ENCODE results near the gene HIVEP3. TPM values are rescaled to one million over a fixed set of nuclear protein-coding genes. Genes with fewer than 3 reads are reported as not detected.

HIVEP3 gene
- total RNA-seq, 5 donors from 2014 or later (not counting 1 experiment from before 2014, with no cell fraction given): 7.0 to 15.3 (median 8.8) TPM

DNA sequence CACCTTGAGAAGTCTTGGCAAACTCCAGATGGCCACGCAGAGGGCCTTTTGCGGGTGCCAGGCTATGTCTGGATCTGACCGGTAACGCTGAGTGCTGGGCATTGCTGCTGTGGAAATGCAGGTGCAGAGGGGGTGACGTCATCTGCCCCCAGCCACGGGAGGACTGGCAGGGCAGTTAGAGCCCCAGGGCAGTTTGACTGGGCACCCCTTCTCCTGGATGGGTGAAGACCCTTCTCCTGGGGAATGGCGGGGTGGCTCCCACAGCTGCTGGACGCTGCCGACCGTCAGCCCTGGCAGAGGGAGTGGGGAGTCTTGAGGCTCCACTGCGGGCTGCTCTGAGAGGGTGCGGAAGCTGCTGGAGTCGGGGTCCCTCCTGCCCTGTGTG is 421.7 kb downstream of the HIVEP3 start:
- WGBS (ENCODE audit: insufficient coverage): 97% methylated on average over 5 of the region's 13 CpGs
- Histone ChIP-seq H3K36me3 (ENCODE audit: control insufficient read depth in 2 of 2, extremely low read depth in 1 of 2, insufficient read depth in 1 of 2, low read length in 1 of 2) (no peaks in the 10 kb centered on the region), H3K4me3 (ENCODE audit: control insufficient read depth in 1 of 2, extremely low read depth in 1 of 2, low read length in 1 of 2) (no peak overlapping the region), H3K27me3 (replicated peaks in 1 of 2; ENCODE audit: control insufficient read depth in 2 of 2, extremely low read depth in 1 of 2, insufficient read depth in 2 of 2, low read length in 1 of 2) (peaks cover 0 to 36% of the 10 kb centered on the region in 2 experiments), H3K9me3 (no peaks in the 10 kb centered on the region), H3K4me1 (ENCODE audit: control insufficient read depth in 1 of 2, extremely low read depth in 1 of 2, insufficient read depth in 2 of 2, low read length in 2 of 2) (peaks cover 0 to 11% of the 10 kb centered on the region in 2 experiments), H3K27ac (ENCODE audit: low read length) (no peak overlapping the region)
- H3K27ac Mint-ChIP-seq: no peak overlapping the region
- DNase-seq (no peak), ATAC-seq (replicated peaks in 1 of 4) (no peak)
- H3K4me3 Mint-ChIP-seq: peak overlapping the region; percentile 25 to 52 (median 39)
- ChIA-PET POLR2A (no interaction called here), CTCF (interaction anchor here in 1 of 2 donors (0.5 to 0.6 kb wide), 2 partner anchors 379 to 916 kb away, joined by 3 to 5 read pairs; no protein-coding TSS in a partner anchor)
- no peaks in the 10 kb centered on the region for H3K36me3 Mint-ChIP-seq
- H3K9me3 Mint-ChIP-seq: no peaks in the 10 kb centered on the region
- peaks cover 0 to 9% (median 7%) of the 10 kb centered on the region in 3 donors for H3K4me1 Mint-ChIP-seq
- H3K27me3 Mint-ChIP-seq: peaks cover 13 to 22% of the 10 kb centered on the region in 2 donors

DNA sequence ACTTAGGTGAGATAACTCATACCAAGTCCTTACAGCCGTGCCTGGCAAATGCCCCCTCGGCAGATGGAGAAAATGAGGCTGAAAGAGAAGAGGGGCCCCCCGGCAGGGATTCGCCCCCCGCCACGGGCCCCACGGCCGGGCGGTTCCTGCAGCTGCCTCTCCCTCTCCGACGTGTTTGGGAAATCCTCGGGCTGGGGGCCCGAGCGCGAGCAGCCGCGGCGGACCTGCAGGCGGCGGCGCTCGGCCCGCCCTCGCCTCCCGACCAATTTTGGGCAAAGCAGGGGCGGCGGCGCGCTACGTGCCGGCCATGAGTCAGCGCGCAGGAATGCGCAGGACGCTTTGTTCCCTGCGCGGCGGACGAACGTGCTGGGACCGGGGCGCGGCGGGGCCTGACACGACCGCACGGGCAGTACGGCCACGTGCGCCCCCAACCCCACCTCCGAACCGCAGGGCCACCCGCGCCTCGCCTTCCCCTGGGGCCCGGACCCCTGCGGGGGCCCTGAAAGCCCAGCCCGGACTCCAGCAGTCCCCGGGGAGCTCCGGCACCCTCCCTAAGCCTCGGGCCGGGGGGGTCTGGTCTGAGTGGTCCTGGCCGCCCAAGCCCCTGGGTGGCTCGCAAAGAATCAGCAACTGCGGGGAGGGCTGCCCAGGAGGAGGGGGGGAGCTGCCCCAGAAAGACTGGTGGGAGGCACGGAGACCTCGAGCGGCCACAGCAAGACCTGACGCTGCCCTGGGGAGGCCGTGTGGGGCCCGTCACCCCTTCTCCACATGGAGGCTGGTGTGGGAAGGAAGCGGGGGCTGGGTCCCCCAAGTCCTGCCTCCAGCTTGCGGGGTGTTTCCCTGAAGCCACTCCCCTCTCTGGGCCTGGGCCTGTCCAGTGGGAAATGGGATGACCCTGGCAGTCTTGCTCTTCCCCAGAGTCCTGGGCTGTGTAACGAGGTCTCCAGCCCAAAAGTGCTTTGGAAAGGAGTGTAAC is 422.4 kb downstream of the HIVEP3 start:
- 6% methylated on average over 68 of the region's 74 CpGs for WGBS (ENCODE audit: insufficient coverage)
- peaks cover 0 to 11% of the 10 kb centered on the region in 2 experiments for H3K4me1 ChIP-seq (ENCODE audit: control insufficient read depth in 1 of 2, extremely low read depth in 1 of 2, insufficient read depth in 2 of 2, low read length in 2 of 2)
- H3K36me3 ChIP-seq (ENCODE audit: control insufficient read depth in 2 of 2, extremely low read depth in 1 of 2, insufficient read depth in 1 of 2, low read length in 1 of 2): no peaks in the 10 kb centered on the region
- peaks cover 13 to 22% of the 10 kb centered on the region in 2 donors for H3K27me3 Mint-ChIP-seq
- ChIA-PET POLR2A (no interaction called here), CTCF (no interaction called here)
- H3K9me3 Mint-ChIP-seq: no peaks in the 10 kb centered on the region
- peak in 3 of 4 experiments; percentile 26 to 43 (median 30) for ATAC-seq (replicated peaks in 1 of 4)
- peak overlapping the region in 2 of 3 donors; percentile 52 to 55 for H3K4me3 Mint-ChIP-seq
- no peak overlapping the region for H3K27ac Mint-ChIP-seq
- peaks cover 0 to 37% of the 10 kb centered on the region in 2 experiments for H3K27me3 ChIP-seq (replicated peaks in 1 of 2; ENCODE audit: control insufficient read depth in 2 of 2, extremely low read depth in 1 of 2, insufficient read depth in 2 of 2, low read length in 1 of 2)
- no peaks in the 10 kb centered on the region for H3K36me3 Mint-ChIP-seq
- H3K4me3 ChIP-seq (ENCODE audit: control insufficient read depth in 1 of 2, extremely low read depth in 1 of 2, low read length in 1 of 2): peak overlapping the region; percentile 12 to 17
- H3K9me3 ChIP-seq: no peaks in the 10 kb centered on the region
- H3K27ac ChIP-seq (ENCODE audit: low read length): no peak overlapping the region
- no peak for DNase-seq
- peaks cover 0 to 9% (median 7%) of the 10 kb centered on the region in 3 donors for H3K4me1 Mint-ChIP-seq

DNA sequence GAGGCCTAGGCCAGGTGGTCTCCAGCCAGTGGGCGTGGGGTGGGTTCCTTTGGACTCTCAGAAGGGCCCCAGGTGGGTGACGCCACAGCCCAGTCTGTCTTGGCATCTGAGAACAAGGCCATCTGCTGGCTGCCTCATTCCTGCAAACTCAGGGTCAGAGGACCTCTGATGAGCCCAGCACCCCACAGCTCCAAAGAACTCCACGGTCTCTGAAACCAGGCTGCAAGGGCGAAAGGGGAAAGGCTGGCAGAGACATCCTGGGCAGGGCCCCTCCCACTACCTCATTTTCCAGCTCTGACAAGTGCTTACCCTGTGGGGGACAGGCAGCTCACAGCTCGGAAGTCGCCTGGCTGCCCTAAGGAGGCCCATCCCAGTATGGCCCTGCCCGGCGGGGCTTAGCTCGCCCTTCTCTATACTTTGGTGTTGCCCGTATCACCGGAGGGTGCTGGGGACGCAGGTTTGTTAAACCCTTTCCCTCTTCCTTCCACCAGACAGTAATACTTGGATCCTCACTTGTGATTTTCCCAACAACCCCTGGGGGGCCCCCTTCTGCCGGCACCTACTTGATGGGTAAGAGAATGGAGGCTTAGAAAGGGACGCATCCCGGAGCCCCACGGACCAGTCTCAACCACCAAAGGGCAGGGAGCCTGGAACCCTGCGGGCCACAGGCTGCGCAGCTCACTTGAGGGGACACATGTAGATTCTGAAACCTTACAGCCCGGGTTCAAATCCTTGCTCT is 423.3 kb downstream of the HIVEP3 start:
- Mint-ChIP-seq H3K9me3 (no peaks in the 10 kb centered on the region), H3K36me3 (no peaks in the 10 kb centered on the region), H3K4me1 (peaks cover 0 to 9% (median 7%) of the 10 kb centered on the region in 3 donors), H3K27me3 (peaks cover 13 to 22% of the 10 kb centered on the region in 2 donors), H3K4me3 (peak overlapping the region in 2 of 3 donors; percentile 27 to 55), H3K27ac (no peak overlapping the region)
- ATAC-seq (replicated peaks in 1 of 4) (no peak), DNase-seq (no peak)
- WGBS (ENCODE audit: insufficient coverage): 66% methylated on average over 17 of the region's 19 CpGs
- Histone ChIP-seq H3K4me3 (ENCODE audit: control insufficient read depth in 1 of 2, extremely low read depth in 1 of 2, low read length in 1 of 2) (no peak overlapping the region), H3K36me3 (ENCODE audit: control insufficient read depth in 2 of 2, extremely low read depth in 1 of 2, insufficient read depth in 1 of 2, low read length in 1 of 2) (no peaks in the 10 kb centered on the region), H3K27me3 (replicated peaks in 1 of 2; ENCODE audit: control insufficient read depth in 2 of 2, extremely low read depth in 1 of 2, insufficient read depth in 2 of 2, low read length in 1 of 2) (peaks cover 0 to 39% of the 10 kb centered on the region in 2 experiments), H3K9me3 (no peaks in the 10 kb centered on the region), H3K4me1 (ENCODE audit: control insufficient read depth in 1 of 2, extremely low read depth in 1 of 2, insufficient read depth in 2 of 2, low read length in 2 of 2) (peaks cover 0 to 11% of the 10 kb centered on the region in 2 experiments), H3K27ac (ENCODE audit: low read length) (no peak overlapping the region)
- CTCF ChIA-PET: no interaction called here
- POLR2A ChIA-PET: no interaction called here

DNA sequence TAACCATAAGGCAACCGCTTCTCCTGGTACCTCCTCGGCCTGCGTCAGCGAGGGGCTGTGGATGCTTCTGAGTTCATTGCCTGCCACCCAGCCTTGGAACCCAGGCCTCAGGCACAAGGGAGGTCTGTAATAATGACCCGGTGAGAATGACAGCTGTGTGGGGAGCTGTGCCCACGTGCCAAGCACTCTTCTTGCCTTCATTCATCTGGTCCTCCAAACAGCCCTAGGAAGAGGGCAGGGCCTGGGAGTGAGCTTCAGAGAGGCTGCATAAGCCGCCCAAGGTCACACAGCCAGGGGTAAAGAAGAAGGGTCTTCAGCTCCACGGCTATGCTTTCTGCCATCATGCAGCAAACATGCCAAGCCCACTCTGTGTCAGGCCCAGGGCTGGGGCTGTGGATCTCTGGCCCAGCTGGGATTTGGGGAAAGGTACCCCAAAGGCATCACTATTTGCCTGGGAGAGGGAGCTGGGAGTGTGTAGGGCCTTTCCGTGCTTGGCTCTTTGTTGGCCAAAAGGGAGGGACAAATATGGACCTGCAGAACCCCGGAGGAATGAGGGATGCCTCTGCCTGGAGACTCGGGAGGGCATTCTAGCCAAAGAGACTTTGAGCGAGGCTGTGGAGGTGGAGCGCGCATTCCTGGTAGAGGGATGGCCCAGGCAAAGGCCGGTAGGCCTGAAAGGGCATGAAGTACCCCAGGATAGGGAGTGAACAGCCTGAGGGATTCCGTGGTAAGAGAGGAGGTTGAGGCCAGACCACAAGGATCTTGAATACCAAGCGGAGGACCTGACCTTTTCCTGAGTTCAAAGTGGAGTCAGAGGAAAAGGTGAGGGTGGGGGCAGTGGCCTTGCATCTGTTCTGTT is 424.1 kb downstream of the HIVEP3 start:
- no peaks in the 10 kb centered on the region for H3K9me3 Mint-ChIP-seq
- ChIA-PET CTCF (no interaction called here), POLR2A (no interaction called here)
- DNase-seq: no peak
- H3K27me3 Mint-ChIP-seq: peaks cover 17 to 25% of the 10 kb centered on the region in 2 donors
- H3K27ac Mint-ChIP-seq: no peak overlapping the region
- peaks cover 0 to 39% of the 10 kb centered on the region in 2 experiments for H3K27me3 ChIP-seq (replicated peaks in 1 of 2; ENCODE audit: control insufficient read depth in 2 of 2, extremely low read depth in 1 of 2, insufficient read depth in 2 of 2, low read length in 1 of 2)
- no peaks in the 10 kb centered on the region for H3K36me3 ChIP-seq (ENCODE audit: control insufficient read depth in 2 of 2, extremely low read depth in 1 of 2, insufficient read depth in 1 of 2, low read length in 1 of 2)
- no peak for ATAC-seq (replicated peaks in 1 of 4)
- no peaks in the 10 kb centered on the region for H3K9me3 ChIP-seq
- 82% methylated on average over 14 of the region's 17 CpGs for WGBS (ENCODE audit: insufficient coverage)
- no peak overlapping the region for H3K27ac ChIP-seq (ENCODE audit: low read length)
- no peaks in the 10 kb centered on the region for H3K36me3 Mint-ChIP-seq
- no peak overlapping the region for H3K4me3 ChIP-seq (ENCODE audit: control insufficient read depth in 1 of 2, extremely low read depth in 1 of 2, low read length in 1 of 2)
- peaks cover 0 to 9% (median 7%) of the 10 kb centered on the region in 3 donors for H3K4me1 Mint-ChIP-seq
- H3K4me1 ChIP-seq (ENCODE audit: control insufficient read depth in 1 of 2, extremely low read depth in 1 of 2, insufficient read depth in 2 of 2, low read length in 2 of 2): peaks cover 0 to 11% of the 10 kb centered on the region in 2 experiments
- H3K4me3 Mint-ChIP-seq: peak overlapping the region in 1 of 3 donors; percentile 27

DNA sequence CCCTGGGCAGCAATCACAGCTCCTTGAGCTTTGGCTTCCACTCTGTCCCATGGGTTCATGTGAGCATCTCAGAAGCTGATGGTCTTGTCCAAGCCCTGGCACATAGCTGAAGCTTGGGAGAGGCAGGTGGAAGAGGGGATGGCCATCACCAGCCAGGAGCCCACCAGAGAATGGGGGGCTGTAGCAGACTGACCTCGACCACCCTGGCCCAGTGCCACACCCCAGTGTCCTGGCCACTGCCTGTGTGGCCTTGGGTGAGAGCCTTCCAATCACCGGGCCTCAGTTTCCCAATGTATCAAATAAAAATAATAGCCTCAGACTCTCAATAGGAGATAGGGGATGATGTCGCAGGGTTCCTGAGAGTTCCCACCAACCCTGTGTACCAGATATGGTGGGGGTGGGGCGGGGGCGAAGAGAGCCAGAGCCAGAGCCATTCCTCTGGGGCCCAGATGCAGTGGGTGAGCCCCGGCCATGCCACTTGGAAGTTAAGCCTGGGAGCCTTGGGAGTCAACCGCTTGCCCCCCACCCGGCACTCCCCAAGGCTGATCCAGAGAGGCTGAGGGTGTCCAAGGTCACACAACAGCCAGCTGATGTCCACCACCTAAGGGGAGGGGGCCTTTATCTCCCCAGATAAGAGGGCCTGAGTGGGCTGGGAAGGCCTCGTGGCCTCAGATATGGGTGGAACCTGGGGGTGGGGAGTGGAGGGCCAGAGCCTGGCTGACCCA is 424.9 kb downstream of the HIVEP3 start:
- H3K9me3 ChIP-seq: no peaks in the 10 kb centered on the region
- no peaks in the 10 kb centered on the region for H3K9me3 Mint-ChIP-seq
- peaks cover 0 to 42% of the 10 kb centered on the region in 2 experiments for H3K27me3 ChIP-seq (replicated peaks in 1 of 2; ENCODE audit: control insufficient read depth in 2 of 2, extremely low read depth in 1 of 2, insufficient read depth in 2 of 2, low read length in 1 of 2)
- ChIA-PET CTCF (no interaction called here), POLR2A (no interaction called here)
- H3K27ac Mint-ChIP-seq: no peak overlapping the region
- DNase-seq (no peak), ATAC-seq (replicated peaks in 1 of 4) (no peak)
- H3K36me3 Mint-ChIP-seq: no peaks in the 10 kb centered on the region
- peaks cover 0 to 9% (median 7%) of the 10 kb centered on the region in 3 donors for H3K4me1 Mint-ChIP-seq
- no peak overlapping the region for H3K27ac ChIP-seq (ENCODE audit: low read length)
- H3K36me3 ChIP-seq (ENCODE audit: control insufficient read depth in 2 of 2, extremely low read depth in 1 of 2, insufficient read depth in 1 of 2, low read length in 1 of 2): no peaks in the 10 kb centered on the region
- peaks cover 19 to 29% of the 10 kb centered on the region in 2 donors for H3K27me3 Mint-ChIP-seq
- H3K4me1 ChIP-seq (ENCODE audit: control insufficient read depth in 1 of 2, extremely low read depth in 1 of 2, insufficient read depth in 2 of 2, low read length in 2 of 2): peaks cover 0 to 11% of the 10 kb centered on the region in 2 experiments
- no peak overlapping the region for H3K4me3 Mint-ChIP-seq
- no peak overlapping the region for H3K4me3 ChIP-seq (ENCODE audit: control insufficient read depth in 1 of 2, extremely low read depth in 1 of 2, low read length in 1 of 2)
- WGBS (ENCODE audit: insufficient coverage): no CpG with 5 or more reads among the region's 9 CpGs

All from T-cell (primary cell).